Measurements from ENCODE around the gene TWNK.

Gene TWNK

GRCh38 chr10:101011517-101012423 lies 24.4 kb downstream of the TWNK start:
- no peak for DNase-seq (ENCODE audit: low read depth in 2 of 2)

GRCh38 chr10:101012525-101013364 lies 25.4 kb downstream of the TWNK start:
- peak; percentile 70 to 77 for DNase-seq (ENCODE audit: low read depth in 2 of 2)

- no peak for DNase-seq (ENCODE audit: low read depth in 2 of 2)
Observed at GRCh38 chr10:101013365-101013825, 26.1 kb downstream of the TWNK start.

GRCh38 chr10:101014230-101014884 lies 27.0 kb downstream of the TWNK start:
- DNase-seq (ENCODE audit: low read depth in 2 of 2): peak; percentile 64 to 83

GRCh38 chr10:101014966-101015581 lies 27.7 kb downstream of the TWNK start:
- DNase-seq (ENCODE audit: low read depth in 2 of 2): no peak

GRCh38 chr10:101015582-101015973 lies 28.2 kb downstream of the TWNK start:
- DNase-seq (ENCODE audit: low read depth in 2 of 2): no peak

- DNase-seq (ENCODE audit: low read depth in 2 of 2): no peak
Observed at GRCh38 chr10:101016814-101017213, 29.5 kb downstream of the TWNK start.

GRCh38 chr10:101018118-101018599 lies 30.8 kb downstream of the TWNK start:
- no peak for DNase-seq (ENCODE audit: low read depth in 2 of 2)

GRCh38 chr10:101018600-101019439 lies 31.5 kb downstream of the TWNK start:
- DNase-seq (ENCODE audit: low read depth in 2 of 2): peak; percentile 81 to 87

- no peak for DNase-seq (ENCODE audit: low read depth in 2 of 2)
Observed at GRCh38 chr10:101019440-101019703, 32.0 kb downstream of the TWNK start.

- DNase-seq (ENCODE audit: low read depth in 2 of 2): no peak
Observed at GRCh38 chr10:101020427-101021075, 33.2 kb downstream of the TWNK start.

GRCh38 chr10:101021239-101021638 lies 33.9 kb downstream of the TWNK start:
- DNase-seq (ENCODE audit: low read depth in 2 of 2): no peak

GRCh38 chr10:101021692-101022251 lies 34.4 kb downstream of the TWNK start:
- DNase-seq (ENCODE audit: low read depth in 2 of 2): no peak

GRCh38 chr10:101022967-101023705 lies 35.8 kb downstream of the TWNK start:
- DNase-seq (ENCODE audit: low read depth in 2 of 2): no peak

- DNase-seq (ENCODE audit: low read depth in 2 of 2): no peak
Observed at GRCh38 chr10:101027106-101027720, 39.9 kb downstream of the TWNK start.

GRCh38 chr10:101028446-101029337 lies 41.3 kb downstream of the TWNK start:
- no peak for DNase-seq (ENCODE audit: low read depth in 2 of 2)

- DNase-seq (ENCODE audit: low read depth in 2 of 2): no peak
Observed at GRCh38 chr10:101029520-101030295, 42.4 kb downstream of the TWNK start.
